Transverse colon (tissue), 4 donors: ENCODE measurements around the gene GASK1A. TPM values are rescaled to one million over a fixed set of nuclear protein-coding genes. Genes with fewer than 3 reads are reported as not detected.

ENCODE experiments used
- DNase-seq: peaks from one replicate; pipeline ENCODE4 v3.0.0-alpha.2; 2019
- H3K27ac ChIP-seq, 4 donors: fragments of 200-600 bp; sonication (generic); 2 replicates each; pipeline ENCODE4 v1.5.1; 2016 to 2018; ENCODE audit warnings: inconsistent platforms in 4 of 4
- H3K27me3 ChIP-seq: fragments of 200-600 bp; sonication (generic); 2 replicates; pipeline ENCODE4 v1.5.1; 2017; ENCODE audit warnings: inconsistent platforms
- H3K36me3 ChIP-seq, 4 donors: fragments of 200-600 bp; sonication (generic); 2 replicates each; pipeline ENCODE4 v1.5.1; 2017 to 2019; ENCODE audit warnings: inconsistent platforms in 4 of 4
- H3K4me1 ChIP-seq, 4 donors: fragments of 200-600 bp; sonication (generic); 2 replicates each; pipeline ENCODE4 v1.5.1; 2017 to 2020; ENCODE audit warnings: inconsistent platforms in 4 of 4
- H3K4me3 ChIP-seq, 4 donors: fragments of 200-600 bp; sonication (generic); 1 replicate in 1 of 4; 2 replicates in 3 of 4; pipeline versions ENCODE4 v1.5.1 to v1.6.1; 2017 to 2019; ENCODE audit warnings: inconsistent platforms in 4 of 4
- H3K9me3 ChIP-seq, 2 donors: fragments of 200-600 bp; sonication (generic); 2 replicates each; pipeline ENCODE4 v1.5.1; 2017 to 2019; ENCODE audit warnings: inconsistent platforms in 2 of 2
- EP300 ChIP-seq: sonication (generic); formaldehyde crosslinking; IDR thresholded peaks from one replicate; pipeline ENCODE4 v1.6.1; 2017; ENCODE audit warnings: antibody characterized with exemption, low read depth
- POLR2A ChIP-seq: fragments of 450-650 bp; IDR thresholded peaks from one replicate; pipeline ENCODE4 v1.6.1; 2016; ENCODE audit warnings: antibody characterized with exemption, mild to moderate bottlenecking, moderate library complexity
- POLR2AphosphoS5 ChIP-seq, 3 donors: sonication (generic); formaldehyde crosslinking; IDR thresholded peaks; one replicate each; pipeline ENCODE4 v1.6.1; 2016; ENCODE audit warnings: antibody characterized with exemption in 3 of 3
- WGBS, 2 donors: methylation state at CpG; one replicate each; pipeline ENCODE4 v1.1.5; 2018; ENCODE audit warnings: low coverage in 1 of 2; 5-methylcytosine and 5-hydroxymethylcytosine counted together
- in situ Hi-C, 4 donors: fragments of 200-750 bp; cut with MboI; loops; one replicate each; pipeline versions ENCODE4 v1.15.0 to v1.15.1; 2017; ENCODE audit warnings: low sequenced_read_pairs in 3 of 4, low pct_ligation_motif_present in 1 of 4, low pct_unique_long_range_greater_than_20kb in 1 of 4
- intact Hi-C: fragments of 100-400 bp; cut with DNase I; formaldehyde crosslinking; loops from one replicate; pipeline ENCODE4 v1.15.1; 2023; ENCODE audit warnings: low total_unique reads
- total RNA-seq, 4 donors: library from RNA; depleted of rRNA; stranded (reverse); fragments of >200 nt; gene quantifications; one replicate each; pipeline ENCODE4 v1.1.0, GENCODE V29; 2016
- TF ChIP-seq, protein P1 (sequence below), 5 experiments: fragments of 200-600 bp in 3 of 5; fragments of 450-650 bp in 2 of 5; sonication (generic) in 3 of 5; IDR thresholded peaks; 1 replicate in 2 of 5; 2 replicates in 3 of 5; pipeline ENCODE4 v1.5.1; 2016 to 2017; ENCODE audit warnings: antibody characterized with exemption in 5 of 5, inconsistent platforms in 3 of 5, mild to moderate bottlenecking in 2 of 5, moderate library complexity in 1 of 5

Gene GASK1A
- total RNA-seq, 4 donors from 2014 or later, result 0.75 to 5.9 (median 3.6) TPM

DNA sequence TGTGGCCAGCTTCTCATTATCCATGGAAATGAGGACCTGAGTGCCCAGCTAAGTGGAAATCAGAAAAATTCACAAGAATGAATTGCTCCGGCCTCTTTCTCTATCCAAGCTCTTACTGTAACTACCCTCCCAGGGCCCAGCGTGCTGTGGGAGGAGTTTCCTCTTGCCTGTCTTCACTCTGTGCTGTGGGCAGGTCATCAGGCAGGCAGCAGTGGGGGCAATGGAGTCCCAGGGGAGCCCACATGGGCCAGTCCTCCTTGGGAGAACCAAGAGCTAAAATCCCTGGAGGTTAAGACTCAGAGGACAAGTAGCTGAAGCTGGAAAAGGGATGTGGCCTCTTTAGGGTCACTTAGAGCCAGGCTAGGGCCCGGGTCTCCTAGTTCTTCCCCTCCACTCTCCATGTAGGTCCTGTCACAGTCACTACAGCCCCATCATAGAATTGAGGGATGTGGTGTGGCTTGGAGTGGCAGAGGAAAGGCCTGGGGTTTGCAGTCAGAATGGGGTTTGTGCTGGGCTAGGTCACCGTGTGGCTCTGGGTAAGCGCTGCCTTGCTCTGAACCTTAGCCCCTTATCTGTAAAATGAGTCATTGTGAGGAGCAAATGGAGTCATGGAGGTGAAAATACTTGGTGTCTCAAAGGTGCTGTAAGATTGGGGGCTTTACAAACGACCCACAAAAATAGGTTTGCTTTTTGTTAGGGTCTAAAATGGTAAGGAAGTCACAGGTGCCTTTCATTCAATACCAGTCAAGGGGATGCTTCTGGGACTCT, 3.7 kb downstream of the GASK1A start:
- H3K27me3 ChIP-seq, result peaks cover 37% of the 10 kb centered on the region
- in situ Hi-C loops, result no loop called here
- no peak overlapping the region for H3K27ac ChIP-seq
- WGBS, 2 donors, result 69 to 71% methylated on average over 1 to 6 of the region's 6 CpGs
- intact Hi-C loops, result no loop called here
- no peak for TF ChIP-seq POLR2AphosphoS5 (IDR thresholded peaks at IDR 0.05)
- no peak for TF ChIP-seq POLR2A
- TF ChIP-seq, protein P1, sequence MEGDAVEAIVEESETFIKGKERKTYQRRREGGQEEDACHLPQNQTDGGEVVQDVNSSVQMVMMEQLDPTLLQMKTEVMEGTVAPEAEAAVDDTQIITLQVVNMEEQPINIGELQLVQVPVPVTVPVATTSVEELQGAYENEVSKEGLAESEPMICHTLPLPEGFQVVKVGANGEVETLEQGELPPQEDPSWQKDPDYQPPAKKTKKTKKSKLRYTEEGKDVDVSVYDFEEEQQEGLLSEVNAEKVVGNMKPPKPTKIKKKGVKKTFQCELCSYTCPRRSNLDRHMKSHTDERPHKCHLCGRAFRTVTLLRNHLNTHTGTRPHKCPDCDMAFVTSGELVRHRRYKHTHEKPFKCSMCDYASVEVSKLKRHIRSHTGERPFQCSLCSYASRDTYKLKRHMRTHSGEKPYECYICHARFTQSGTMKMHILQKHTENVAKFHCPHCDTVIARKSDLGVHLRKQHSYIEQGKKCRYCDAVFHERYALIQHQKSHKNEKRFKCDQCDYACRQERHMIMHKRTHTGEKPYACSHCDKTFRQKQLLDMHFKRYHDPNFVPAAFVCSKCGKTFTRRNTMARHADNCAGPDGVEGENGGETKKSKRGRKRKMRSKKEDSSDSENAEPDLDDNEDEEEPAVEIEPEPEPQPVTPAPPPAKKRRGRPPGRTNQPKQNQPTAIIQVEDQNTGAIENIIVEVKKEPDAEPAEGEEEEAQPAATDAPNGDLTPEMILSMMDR (IDR thresholded peaks at IDR 0.05), result no peak
- no peak for TF ChIP-seq EP300
- no peak for DNase-seq
- H3K36me3 ChIP-seq, result no peaks in the 10 kb centered on the region
- no peaks in the 10 kb centered on the region for H3K9me3 ChIP-seq
- H3K4me1 ChIP-seq, result peaks cover 0 to 17% (median 11%) of the 10 kb centered on the region in 4 donors
- H3K4me3 ChIP-seq, result no peak overlapping the region

DNA sequence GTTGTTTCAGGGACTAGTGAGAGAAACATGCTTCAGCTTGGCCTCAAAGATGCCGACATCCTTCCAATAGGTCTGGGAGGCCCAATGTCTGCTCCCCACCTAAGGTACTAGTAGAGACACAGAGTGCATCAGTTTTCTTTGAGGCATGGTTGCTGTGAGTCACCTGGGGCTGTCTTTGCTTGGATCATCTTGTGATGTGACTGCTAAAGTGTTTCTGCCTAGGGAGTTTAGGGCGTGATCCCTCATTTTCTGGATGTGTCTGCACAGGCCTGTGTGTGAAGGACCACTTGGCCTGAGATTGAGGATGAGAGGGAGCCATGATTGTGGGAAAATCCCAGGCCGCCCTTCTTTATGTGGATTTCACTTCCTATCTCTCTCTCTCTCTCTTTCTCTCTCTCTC, 4.8 kb downstream of the GASK1A start:
- intact Hi-C loops, result no loop called here
- Histone ChIP-seq H3K27ac (no peak overlapping the region), H3K4me1 (peaks cover 0 to 15% (median 8%) of the 10 kb centered on the region in 4 donors), H3K9me3 (no peaks in the 10 kb centered on the region), H3K36me3 (no peaks in the 10 kb centered on the region), H3K27me3 (peaks cover 26% of the 10 kb centered on the region), H3K4me3 (no peak overlapping the region)
- DNase-seq, result no peak
- 60% methylated on average over 3 of the region's 3 CpGs; no CpG with 5 or more reads in 1 of the 2 donors for WGBS, 2 donors
- TF ChIP-seq POLR2AphosphoS5 (IDR thresholded peaks at IDR 0.05) (no peak), EP300 (no peak), POLR2A (no peak)
- TF ChIP-seq, protein P1 (IDR thresholded peaks at IDR 0.05), result no peak
- in situ Hi-C loops, result no loop called here

DNA sequence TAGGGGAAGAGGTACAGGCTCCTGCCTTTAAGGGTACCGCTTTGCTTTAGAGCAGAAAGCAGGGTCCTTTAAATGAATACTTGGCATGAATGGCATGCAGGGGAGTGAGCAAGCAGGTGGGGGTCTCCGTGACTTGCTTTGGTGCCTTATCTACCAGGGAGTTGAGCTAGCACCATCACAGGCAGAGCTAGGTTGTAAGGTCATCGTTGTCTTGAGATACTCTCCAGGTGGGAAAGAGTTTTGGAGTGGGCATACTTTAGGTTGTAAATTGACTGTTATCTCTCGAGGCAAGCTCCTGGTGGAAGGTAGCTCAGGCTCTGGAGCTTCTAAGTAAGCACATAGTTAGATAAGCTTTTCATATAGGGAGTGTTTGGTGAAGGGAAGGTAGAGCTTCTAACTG, 5.6 kb downstream of the GASK1A start:
- DNase-seq, result no peak
- Histone ChIP-seq H3K27me3 (peaks cover 18% of the 10 kb centered on the region), H3K4me3 (no peak overlapping the region), H3K36me3 (no peaks in the 10 kb centered on the region), H3K9me3 (no peaks in the 10 kb centered on the region), H3K27ac (no peak overlapping the region), H3K4me1 (peaks cover 0 to 8% (median 1%) of the 10 kb centered on the region in 4 donors)
- 74 to 83% methylated on average over 1 to 4 of the region's 4 CpGs for WGBS, 2 donors
- intact Hi-C loops (no loop called here), in situ Hi-C loops (no loop called here)
- TF ChIP-seq, protein P1 (IDR thresholded peaks at IDR 0.05), result no peak
- TF ChIP-seq POLR2A (no peak), POLR2AphosphoS5 (IDR thresholded peaks at IDR 0.05) (no peak), EP300 (no peak)

DNA sequence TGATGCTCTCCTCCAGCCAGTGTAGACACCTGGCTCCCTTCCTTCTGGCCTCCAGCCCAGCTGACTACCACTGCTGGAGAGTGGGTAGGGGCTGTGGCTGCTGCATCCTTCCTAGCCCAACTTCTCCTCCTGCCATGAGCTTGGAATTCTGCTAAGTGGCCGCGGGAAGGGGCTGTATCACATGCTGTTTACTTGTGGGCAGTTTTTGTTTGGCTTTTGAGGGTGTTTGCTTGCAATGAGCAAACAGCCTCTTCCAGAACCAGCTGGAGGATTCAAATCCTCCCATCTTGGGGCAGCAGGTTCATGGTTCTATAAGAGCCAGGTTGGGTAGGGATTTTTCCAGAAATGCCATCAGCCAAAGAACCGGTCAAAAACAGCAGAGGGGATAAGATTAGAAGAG, 9.0 kb downstream of the GASK1A start:
- Histone ChIP-seq H3K4me3 (no peak overlapping the region), H3K27me3 (no peaks in the 10 kb centered on the region), H3K9me3 (no peaks in the 10 kb centered on the region), H3K36me3 (no peaks in the 10 kb centered on the region), H3K27ac (no peak overlapping the region), H3K4me1 (no peaks in the 10 kb centered on the region)
- no peak for DNase-seq
- TF ChIP-seq POLR2AphosphoS5 (IDR thresholded peaks at IDR 0.05), result no peak
- no peak for TF ChIP-seq POLR2A
- no peak for TF ChIP-seq EP300
- TF ChIP-seq, protein P1 (IDR thresholded peaks at IDR 0.05), result no peak
- 66% methylated on average over 3 of the region's 3 CpGs; no CpG with 5 or more reads in 1 of the 2 donors for WGBS, 2 donors
- in situ Hi-C loops, result no loop called here
- intact Hi-C loops, result no loop called here
